Ectodermal cell (in vitro differentiated cells): Measurements from ENCODE around the gene BNIP2.
"Not testable (repeated sequence)": the region's sequence is repeated elsewhere in the genome, so short reads cannot be mapped to it uniquely, and the experiment has no call there.

ENCODE experiments used
- H3K27ac ChIP-seq: 2 replicates; pipeline ENCODE4 v1.7.0; 2013; ENCODE audit warnings: mild to moderate bottlenecking, low read depth, low read length; ENCODE audit not compliant: insufficient read depth, poor library complexity, severe bottlenecking
- H3K27me3 ChIP-seq: 2 replicates; pipeline ENCODE4 v1.7.0; 2013; ENCODE audit warnings: mild to moderate bottlenecking, low read length; ENCODE audit not compliant: insufficient read depth, control insufficient read depth, poor library complexity, severe bottlenecking
- H3K36me3 ChIP-seq: one replicate; pipeline ENCODE4 v1.7.0; 2013; ENCODE audit warnings: low read length; ENCODE audit not compliant: control insufficient read depth, insufficient read depth
- H3K4me1 ChIP-seq: one replicate; pipeline ENCODE4 v1.7.0; 2013; ENCODE audit warnings: low read length; ENCODE audit not compliant: control insufficient read depth, insufficient read depth
- H3K4me3 ChIP-seq: 2 replicates; pipeline ENCODE4 v1.7.0; 2013; ENCODE audit warnings: low read depth, low read length, control low read depth; ENCODE audit not compliant: insufficient read depth
- H3K9me3 ChIP-seq: 2 replicates; pipeline ENCODE4 v1.7.0; 2013; ENCODE audit warnings: mild to moderate bottlenecking, low read length, moderate library complexity; ENCODE audit not compliant: control insufficient read depth
- WGBS, 2 experiments: methylation state at CpG; one replicate each; pipeline ENCODE4 v1.1.7; 2013; ENCODE audit warnings: missing lambda C conversion rate in 2 of 2; 5-methylcytosine and 5-hydroxymethylcytosine counted together

The BNIP2 gene

GRCh38 chr15:59645812-59646211 is 43.3 kb downstream of the BNIP2 start:
- H3K27me3 ChIP-seq, H3K9me3 ChIP-seq, H3K27ac ChIP-seq, H3K4me3 ChIP-seq, H3K4me1 ChIP-seq: not testable (repeated sequence)
- peaks cover 26% of the 10 kb centered on the region for H3K36me3 ChIP-seq
- WGBS, 2 experiments, result 95 to 96% methylated on average over 9 of the region's 9 CpGs

DNA sequence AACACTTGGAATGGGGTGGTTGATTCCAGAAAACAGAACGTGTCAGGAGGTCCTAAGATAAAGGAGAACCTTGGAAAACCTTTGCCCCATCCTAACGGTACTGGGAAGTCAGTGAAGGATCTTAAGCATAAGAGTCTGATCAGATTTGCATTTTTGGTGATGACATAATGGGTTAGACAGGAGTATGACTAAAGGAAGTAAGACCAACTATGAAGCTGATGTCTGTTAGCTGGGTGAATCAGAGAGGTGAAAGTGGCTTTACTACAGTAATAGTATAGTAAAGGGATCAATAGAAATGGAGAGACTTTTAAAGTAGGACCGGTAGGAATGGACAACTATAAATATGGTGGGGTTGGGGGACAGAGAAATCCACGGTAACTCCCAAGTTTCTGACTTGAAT is 44.4 kb downstream of the BNIP2 start:
- peaks cover 21% of the 10 kb centered on the region for H3K36me3 ChIP-seq
- H3K4me3 ChIP-seq, result no peak overlapping the region
- no peaks in the 10 kb centered on the region for H3K4me1 ChIP-seq
- H3K27me3 ChIP-seq, result no peaks in the 10 kb centered on the region
- no peaks in the 10 kb centered on the region for H3K9me3 ChIP-seq
- 93 to 95% methylated on average over 4 of the region's 4 CpGs for WGBS, 2 experiments
- H3K27ac ChIP-seq, result no peak overlapping the region

- H3K4me1 ChIP-seq, result no peaks in the 10 kb centered on the region
- no peaks in the 10 kb centered on the region for H3K9me3 ChIP-seq
- H3K36me3 ChIP-seq, result peaks cover 14% of the 10 kb centered on the region
- no peaks in the 10 kb centered on the region for H3K27me3 ChIP-seq
- WGBS, 2 experiments, result 94 to 96% methylated on average over 2 of the region's 2 CpGs
- no peak overlapping the region for H3K4me3 ChIP-seq
- no peak overlapping the region for H3K27ac ChIP-seq
Observed at GRCh38 chr15:59642351-59642750, 46.8 kb downstream of the BNIP2 start.

DNA sequence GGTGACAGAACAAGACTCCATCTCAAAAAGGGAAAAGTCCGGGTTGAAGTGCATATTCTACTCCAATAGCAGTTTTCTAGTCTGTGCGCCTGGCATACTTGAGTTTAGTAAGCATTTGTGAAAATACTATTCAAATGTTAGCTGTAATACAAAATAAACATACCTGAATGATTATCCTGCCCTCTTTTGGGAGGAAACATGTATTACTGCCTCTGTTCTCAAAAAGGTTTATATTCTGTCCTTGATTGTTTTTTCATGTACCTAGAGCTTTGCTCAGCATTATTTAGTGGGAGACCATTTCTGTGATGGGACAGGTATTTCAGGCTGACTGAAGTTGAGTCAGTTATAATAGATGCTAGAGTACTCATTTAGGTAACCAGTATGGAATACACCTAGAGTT is 51.6 kb downstream of the BNIP2 start:
- not testable (repeated sequence) for H3K27me3 ChIP-seq, H3K27ac ChIP-seq, H3K4me1 ChIP-seq, H3K4me3 ChIP-seq, H3K9me3 ChIP-seq, H3K36me3 ChIP-seq
- WGBS, 2 experiments, result 80 to 92% methylated on average over 1 to 2 of the region's 2 CpGs

DNA sequence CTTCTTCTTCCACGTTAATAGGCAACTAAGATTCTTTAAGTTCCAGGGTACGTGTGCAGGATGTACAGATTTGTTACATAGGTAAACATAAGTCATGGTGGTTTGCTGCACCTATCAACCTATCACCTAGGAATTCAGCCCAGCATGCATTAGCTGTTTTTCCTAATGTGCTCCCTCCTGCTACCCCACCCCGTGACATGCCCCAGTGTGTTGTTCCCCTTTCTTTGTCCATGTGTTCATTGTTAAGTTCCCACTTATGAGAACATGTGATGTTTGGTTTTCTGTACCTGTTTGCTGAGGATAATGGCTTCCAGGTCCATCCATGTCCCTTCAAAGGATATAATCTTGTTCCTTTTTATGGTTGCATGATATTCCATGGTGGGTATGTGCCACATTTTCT is 52.9 kb downstream of the BNIP2 start:
- no peaks in the 10 kb centered on the region for H3K9me3 ChIP-seq

DNA sequence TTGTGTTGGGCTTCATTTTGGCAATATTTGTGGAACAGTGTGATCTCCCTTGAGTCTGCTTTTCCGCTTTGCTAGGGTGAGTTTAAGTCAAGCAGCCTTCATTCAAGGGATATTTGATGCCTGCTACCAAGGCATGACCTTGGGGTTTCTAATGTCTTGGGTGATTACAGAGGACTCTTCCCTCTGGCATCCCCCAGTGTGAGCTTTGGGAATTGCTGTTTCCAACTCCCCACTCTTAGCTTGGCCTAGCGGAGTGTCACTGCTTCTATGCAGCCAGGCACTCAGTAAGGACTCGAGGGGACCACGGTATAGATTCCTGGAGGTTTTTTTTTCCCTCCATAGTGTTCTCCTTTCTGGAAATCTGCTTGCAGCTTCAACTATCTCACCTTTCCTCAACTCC is 56.4 kb downstream of the BNIP2 start:
- Histone ChIP-seq H3K4me3 (no peak overlapping the region), H3K9me3 (no peaks in the 10 kb centered on the region), H3K27ac (no peak overlapping the region), H3K4me1 (no peaks in the 10 kb centered on the region), H3K36me3 (no peaks in the 10 kb centered on the region), H3K27me3 (no peaks in the 10 kb centered on the region)
- WGBS, 2 experiments, result 46% methylated on average over 4 of the region's 4 CpGs

More for the DNA sequence above, 52.9 kb downstream of the BNIP2 start:
- Histone ChIP-seq H3K27ac (no peak overlapping the region), H3K4me1 (no peaks in the 10 kb centered on the region), H3K27me3 (no peaks in the 10 kb centered on the region), H3K4me3 (no peak overlapping the region), H3K36me3 (peaks cover 3% of the 10 kb centered on the region)
- WGBS, 2 experiments, result 83 to 92% methylated on average over 3 of the region's 3 CpGs

- Histone ChIP-seq H3K4me1 (no peaks in the 10 kb centered on the region), H3K27me3 (peaks cover 3% of the 10 kb centered on the region), H3K27ac (no peak overlapping the region), H3K36me3 (no peaks in the 10 kb centered on the region), H3K4me3 (no peak overlapping the region), H3K9me3 (no peaks in the 10 kb centered on the region)
- 41 to 45% methylated on average over 5 to 6 of the region's 6 CpGs for WGBS, 2 experiments
Observed at GRCh38 chr15:59622289-59622688, 66.8 kb downstream of the BNIP2 start.

DNA sequence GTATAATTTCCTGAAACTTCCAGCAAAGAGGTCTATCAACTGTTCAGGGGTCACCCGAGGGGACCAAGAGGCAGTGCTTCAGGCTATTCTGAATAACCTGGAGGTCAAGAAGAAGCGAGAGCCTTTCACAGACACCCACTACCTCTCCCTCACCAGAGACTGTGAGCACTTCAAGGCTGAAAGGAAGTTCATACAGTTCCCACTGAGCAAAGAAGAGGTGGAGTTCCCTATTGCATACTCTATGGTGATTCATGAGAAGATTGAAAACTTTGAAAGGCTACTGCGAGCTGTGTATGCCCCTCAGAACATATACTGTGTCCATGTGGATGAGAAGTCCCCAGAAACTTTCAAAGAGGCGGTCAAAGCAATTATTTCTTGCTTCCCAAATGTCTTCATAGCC is 70.7 kb downstream of the BNIP2 start:
- Histone ChIP-seq H3K4me1 (no peaks in the 10 kb centered on the region), H3K9me3 (no peaks in the 10 kb centered on the region), H3K27me3 (no peaks in the 10 kb centered on the region), H3K36me3 (no peaks in the 10 kb centered on the region), H3K4me3 (no peak overlapping the region), H3K27ac (no peak overlapping the region)
- 88 to 93% methylated on average over 4 of the region's 4 CpGs for WGBS, 2 experiments

DNA sequence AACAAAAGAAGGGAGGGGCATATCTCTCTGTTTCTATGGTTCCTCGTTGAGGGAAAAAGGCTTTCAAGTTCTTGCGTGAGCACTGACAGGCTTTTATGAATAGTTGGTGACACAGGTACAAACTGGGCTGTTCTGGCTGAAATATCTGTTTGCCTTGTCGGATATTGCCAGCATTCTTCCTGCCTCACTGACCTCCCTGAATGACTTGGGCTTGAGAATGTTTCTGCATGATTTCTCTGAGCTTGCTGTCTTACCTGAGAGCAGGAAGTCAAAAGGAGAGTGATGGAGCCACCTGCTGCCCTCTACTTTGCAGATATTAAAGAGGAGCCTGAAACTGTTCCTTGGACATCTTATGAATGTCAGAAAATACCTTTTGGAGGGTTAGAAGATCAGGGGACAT is 72.7 kb downstream of the BNIP2 start:
- Histone ChIP-seq H3K9me3 (no peaks in the 10 kb centered on the region), H3K36me3 (no peaks in the 10 kb centered on the region), H3K4me3 (no peak overlapping the region), H3K27ac (no peak overlapping the region), H3K4me1 (no peaks in the 10 kb centered on the region), H3K27me3 (no peaks in the 10 kb centered on the region)
- 86 to 89% methylated on average over 3 of the region's 3 CpGs for WGBS, 2 experiments

DNA sequence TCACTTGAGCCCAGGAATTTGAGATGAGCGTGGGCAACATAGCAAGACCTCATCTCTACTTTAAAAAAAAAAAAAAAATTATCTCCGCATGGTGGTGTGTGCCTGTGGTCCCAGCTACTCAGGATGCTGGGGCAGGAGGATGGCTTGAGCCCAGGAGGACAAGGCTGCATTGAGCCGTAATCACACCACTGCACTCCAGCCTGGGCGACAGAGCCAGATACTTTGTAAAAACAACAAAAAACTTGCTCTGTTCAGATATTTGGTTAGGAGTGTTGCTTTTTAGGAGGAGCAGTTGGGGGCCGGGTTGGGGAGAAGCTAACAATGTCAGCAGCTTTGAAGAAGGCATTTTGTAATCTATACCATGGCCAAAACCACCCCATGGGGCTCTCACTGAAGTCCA is 73.5 kb downstream of the BNIP2 start:
- Histone ChIP-seq H3K4me1 (no peaks in the 10 kb centered on the region), H3K27ac (no peak overlapping the region)
- WGBS, 2 experiments, result 90 to 91% methylated on average over 5 of the region's 5 CpGs

DNA sequence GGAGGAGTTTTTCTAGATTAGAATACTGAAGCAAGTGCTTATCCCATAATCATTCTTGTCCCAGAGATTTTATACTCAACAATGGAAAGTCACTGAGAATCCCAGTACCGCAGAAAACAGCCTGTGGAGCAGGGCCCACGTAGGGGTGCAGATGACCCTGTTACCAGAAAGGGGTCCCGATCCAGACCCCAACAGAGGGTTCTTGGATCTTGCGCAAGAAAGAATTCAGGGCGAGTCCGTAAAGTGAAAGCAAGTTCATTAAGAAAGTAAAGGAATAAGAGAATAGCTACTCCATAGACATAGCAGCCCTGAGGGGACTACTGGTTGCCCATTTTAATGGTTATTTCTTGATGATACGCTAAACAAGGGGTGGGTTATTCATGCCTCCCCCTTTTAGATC is 75.0 kb downstream of the BNIP2 start:
- H3K36me3 ChIP-seq, result no peaks in the 10 kb centered on the region
- H3K27me3 ChIP-seq, result no peaks in the 10 kb centered on the region
- H3K4me3 ChIP-seq, result no peak overlapping the region
- no peak overlapping the region for H3K27ac ChIP-seq
- no peaks in the 10 kb centered on the region for H3K9me3 ChIP-seq
- H3K4me1 ChIP-seq, result no peaks in the 10 kb centered on the region
- WGBS, 2 experiments, result 93 to 95% methylated on average over 7 of the region's 7 CpGs

More for the DNA sequence above, 73.5 kb downstream of the BNIP2 start:
- no peaks in the 10 kb centered on the region for H3K9me3 ChIP-seq
- no peaks in the 10 kb centered on the region for H3K36me3 ChIP-seq
- no peak overlapping the region for H3K4me3 ChIP-seq
- H3K27me3 ChIP-seq, result no peaks in the 10 kb centered on the region
